Suppressor macrophage (primary cell): ENCODE measurements around the gene SLC35F3.

ENCODE experiments used
- DNase-seq, 4 experiments: peaks; one replicate each; pipeline ENCODE4 v3.0.0-alpha.2; 2020 to 2022

SLC35F3 gene

DNA sequence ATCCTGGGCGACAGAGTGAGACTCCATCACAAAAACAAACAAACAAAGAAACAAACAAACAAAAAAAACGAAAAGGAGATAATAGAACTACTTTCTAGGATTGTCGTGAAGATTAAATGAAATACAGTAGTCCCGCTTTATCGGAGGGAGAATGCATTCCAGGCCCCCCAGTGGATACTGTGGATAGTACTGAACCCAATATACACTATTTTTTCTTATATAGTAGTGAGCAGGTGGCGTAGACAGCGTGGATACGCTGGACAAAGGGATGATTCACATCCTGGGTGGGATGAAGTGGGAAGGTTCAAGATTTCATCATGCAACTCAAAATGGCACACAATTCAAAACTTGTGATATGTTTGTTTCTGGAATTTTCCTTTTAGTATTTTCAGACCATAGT, 8.0 kb downstream of the SLC35F3 start:
- DNase-seq, result no peak

DNA sequence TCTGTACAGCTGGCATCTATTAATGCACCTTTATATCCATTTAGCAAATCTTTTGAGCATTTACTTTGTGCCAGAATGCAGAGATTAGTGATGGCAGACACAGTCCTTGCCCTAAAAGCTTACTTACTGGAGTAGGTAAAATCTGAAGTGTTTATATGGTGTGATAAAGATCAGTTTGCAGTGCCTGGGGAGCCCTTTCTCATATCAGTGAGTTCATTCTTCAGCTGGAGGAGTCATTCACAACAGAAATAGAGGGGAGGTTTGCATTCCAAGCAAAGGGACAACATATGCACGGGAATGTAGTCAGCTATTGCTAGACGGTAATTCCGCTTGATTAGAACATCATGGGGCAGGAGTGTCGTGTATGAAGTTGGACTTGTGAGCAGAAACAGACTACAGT, 8.4 kb downstream of the SLC35F3 start:
- DNase-seq, result no peak

DNA sequence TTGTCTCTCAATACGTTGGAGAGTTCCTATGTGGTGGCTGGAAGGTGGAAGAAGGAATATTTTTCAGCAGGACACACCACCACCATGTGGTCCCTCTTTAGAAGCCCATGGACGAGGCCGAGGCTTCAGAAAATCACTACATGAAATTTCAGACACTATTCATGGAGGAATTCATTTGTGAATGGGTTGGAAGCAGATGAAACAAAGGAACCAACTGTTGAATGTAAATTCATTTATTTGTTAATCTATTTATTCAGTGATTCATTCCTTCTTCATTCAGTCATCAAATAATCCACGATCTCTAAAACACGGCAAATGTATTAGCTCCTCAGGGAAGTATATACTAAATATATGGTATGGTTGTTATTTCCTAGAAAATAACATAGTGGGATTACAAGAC, 12.2 kb downstream of the SLC35F3 start:
- DNase-seq, result no peak

DNA sequence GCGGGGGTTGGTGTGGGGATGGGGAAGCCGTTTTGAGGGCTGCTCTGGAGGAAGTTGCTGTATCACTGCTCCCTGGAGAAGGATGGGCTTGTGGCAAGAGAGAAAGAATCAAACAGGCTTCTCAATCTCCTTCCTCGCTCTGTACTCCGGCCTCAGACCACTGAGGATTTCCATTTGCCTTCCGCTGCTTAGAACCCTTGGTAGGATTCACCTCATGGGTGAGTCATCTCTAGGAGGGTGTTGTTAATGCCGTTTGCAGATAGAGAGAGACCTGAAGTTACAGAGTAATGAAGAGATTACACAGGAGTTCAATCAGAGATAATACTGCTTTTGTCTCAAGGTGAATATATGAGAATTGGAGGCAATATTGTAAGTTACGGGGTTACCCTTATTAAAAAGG, 15.3 kb downstream of the SLC35F3 start:
- peak in 1 of 4 experiments; percentile 1 for DNase-seq

DNA sequence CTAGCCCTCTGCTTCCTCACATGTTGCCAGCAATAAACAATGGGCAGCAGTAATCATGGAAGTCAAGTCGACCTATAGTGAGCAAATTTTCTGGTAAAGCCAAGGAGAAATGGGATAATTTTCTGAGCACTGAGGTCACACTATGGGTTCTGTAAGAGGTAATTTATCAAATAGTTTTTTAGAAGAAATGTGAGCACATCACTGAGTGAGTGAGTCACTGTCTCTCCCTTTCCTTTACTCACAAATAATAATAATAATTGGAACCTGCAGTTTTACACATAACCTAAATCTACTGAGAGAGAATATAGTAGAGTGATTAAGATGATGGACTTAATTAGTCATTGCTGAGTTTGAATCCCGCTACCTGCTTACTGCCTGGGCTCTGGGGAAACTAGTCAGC, 23.6 kb downstream of the SLC35F3 start:
- DNase-seq, result no peak

DNA sequence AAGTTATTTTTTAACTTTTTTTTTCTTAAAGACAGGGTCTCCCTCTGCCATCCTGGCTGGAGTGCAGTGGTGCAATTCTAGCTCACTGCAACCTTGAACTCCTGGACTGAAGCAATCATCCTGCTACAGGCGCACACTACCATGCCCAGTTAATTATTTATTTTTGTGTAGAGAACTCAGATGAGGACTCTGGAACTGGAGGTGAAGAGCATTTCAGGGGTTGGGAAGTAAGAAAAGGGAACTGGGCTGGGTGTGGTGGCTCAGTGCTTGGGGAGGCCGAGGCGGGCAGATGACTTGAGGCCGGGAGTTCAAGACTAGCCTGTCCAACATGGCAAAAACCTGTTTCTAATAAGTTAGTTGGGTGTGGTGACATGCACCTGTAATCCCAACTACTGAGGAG, 28.9 kb downstream of the SLC35F3 start:
- DNase-seq, result no peak

DNA sequence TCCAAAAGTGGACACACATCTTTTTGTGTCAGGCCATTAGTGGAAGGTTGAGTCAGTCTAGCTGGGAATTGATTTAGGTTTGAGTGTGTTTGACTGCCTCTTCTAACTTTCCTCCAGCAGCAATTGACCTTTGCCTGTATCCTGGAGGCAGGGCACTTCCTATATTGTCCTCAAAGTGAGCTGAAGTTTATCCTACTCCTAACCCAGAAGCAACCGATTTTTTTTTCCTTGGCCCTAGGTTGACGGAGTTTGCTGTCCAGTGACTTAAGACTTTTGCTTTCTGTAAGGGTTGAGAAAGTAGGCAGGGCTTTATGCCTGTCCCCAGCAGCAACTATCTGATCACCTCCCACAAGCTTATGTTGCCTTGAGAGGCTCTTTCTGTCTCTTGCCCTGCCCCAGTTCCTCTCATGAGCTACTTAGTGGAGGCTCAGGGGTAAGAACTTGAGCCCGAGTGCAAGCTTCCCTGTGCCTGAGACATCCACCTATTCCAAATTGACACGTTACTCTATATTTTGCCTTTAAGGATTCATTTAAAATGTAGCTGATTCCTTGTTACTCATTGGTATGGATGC, 30.9 kb downstream of the SLC35F3 start:
- DNase-seq, result no peak

DNA sequence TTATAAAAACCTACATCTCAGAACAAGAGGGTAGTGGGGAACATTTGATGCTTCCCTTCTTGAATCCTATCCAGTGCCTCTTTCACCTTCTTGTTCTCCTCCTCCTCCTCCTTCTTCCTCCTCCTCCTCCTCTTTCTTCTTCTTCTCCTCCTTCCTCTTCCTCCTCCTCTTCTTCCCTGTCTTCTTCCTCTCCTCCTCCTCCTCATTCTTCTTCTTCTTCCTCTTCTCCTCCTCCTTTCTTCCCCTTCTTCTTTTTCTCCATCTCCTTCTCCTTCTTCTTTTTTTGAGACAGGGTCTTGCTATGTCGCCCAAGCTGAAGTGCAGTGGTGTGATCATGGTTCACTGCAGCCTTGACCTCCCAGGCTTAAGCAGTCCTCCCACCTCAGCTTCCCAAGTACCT, 31.9 kb downstream of the SLC35F3 start:
- DNase-seq, result no peak

DNA sequence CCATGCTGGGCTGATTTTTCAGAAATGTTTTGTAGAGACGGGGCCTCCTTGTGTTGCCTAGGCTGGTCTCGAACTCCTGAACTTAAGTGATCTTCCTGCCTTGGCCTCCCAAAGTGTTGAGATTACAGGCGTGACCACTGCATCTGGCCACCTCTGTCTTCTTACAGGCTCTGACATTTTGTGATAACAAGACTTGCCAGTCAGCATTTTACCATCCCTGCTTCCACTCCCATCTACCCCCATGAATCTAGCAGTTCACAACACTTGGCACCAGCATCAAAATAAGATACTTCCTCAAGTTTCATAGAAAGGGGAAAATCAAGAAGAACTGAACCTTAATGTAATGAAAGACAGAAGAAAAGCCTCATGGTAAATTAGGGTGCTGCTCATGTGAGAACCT, 32.4 kb downstream of the SLC35F3 start:
- no peak for DNase-seq

DNA sequence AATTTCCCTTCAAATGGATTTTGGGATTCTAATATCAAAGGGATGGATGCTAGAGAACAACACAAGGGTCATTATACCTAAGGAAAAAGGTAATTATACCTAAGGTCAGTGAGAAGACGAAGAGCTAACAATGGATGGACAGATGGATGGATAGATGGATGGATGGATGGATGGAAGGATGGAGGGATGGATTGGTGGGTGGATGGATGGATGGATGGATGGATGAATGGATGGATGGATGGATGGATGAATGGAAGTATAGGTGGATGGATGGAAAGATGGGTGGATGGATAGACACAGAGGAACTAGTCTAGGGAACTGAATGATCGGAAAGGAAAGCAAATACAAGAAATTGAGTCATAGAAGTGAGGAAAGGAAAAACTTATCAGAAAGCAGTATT, 34.0 kb downstream of the SLC35F3 start:
- no peak for DNase-seq

DNA sequence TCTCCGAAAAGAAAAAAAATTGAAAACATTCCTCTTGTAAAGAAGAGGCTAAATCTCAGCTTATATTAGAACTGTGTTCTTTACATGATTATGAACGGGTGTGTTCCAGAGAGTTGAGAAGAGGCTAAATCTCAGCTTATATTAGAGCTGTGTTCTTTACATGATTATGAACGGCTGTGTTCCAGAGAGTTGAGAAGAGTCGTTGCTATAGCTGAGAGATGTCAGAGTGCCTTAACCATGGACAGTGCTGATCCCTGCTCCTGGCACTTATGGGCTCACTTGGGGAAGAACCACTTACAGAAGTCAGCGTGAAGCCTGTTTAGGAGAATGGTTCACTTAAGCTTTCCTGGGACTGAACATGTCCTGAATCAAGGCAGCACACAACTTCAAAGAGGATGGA, 35.0 kb downstream of the SLC35F3 start:
- DNase-seq, result no peak

DNA sequence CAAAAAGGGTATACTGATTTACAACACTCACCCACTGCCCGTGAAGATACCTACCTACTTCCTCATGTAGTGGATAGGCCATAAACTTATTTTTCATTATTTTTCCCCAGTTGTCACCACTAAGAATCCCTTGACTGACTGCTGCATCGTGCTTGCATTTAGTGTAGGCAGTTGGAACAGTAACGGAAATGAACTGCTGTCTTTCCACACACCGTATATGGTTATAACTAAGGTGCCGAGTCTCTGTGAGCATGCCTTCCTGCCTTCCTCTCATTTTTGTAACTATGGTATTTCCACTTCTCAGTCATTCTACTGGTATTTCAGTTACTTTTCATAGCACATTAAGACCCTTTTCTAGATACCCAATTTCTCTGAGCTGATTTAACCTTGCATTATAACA, 36.4 kb downstream of the SLC35F3 start:
- no peak for DNase-seq

DNA sequence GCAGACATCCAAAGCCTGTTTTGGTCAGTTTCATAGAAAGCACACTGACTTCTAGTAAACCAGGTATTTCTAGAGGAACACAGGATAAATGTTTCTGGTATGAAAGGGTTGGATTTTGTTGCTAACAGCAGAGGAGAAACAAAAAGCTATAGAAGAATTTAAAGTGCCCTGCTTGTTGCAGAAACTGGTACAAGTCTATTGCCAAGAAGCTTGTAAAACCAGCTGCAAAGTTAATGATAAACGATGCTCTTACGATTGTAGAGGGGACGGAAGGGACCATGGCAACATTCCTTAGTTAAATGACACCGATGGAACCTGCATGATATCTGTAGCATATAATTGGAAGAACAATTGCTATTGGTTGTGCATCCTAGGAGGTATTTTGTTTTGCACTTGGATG, 40.1 kb downstream of the SLC35F3 start:
- DNase-seq, result no peak

DNA sequence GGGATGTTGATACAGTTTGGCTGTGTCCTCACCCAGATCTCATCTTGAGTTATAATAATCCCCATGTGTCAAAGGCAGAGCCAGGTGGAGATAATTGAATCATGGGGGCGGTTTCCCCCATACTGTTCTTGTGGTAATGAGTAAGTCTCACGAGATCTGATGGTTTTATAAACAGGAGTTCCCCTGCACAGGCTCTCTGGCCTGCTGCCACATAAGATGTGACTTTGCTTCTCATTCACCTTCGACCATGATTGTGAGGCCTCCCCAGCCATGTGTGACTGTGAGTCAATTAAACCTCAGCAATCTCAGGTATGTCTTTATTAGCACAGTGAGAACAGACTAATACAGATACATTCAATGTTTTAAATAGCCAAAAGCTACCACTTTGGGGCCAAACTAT, 41.1 kb downstream of the SLC35F3 start:
- no peak for DNase-seq

DNA sequence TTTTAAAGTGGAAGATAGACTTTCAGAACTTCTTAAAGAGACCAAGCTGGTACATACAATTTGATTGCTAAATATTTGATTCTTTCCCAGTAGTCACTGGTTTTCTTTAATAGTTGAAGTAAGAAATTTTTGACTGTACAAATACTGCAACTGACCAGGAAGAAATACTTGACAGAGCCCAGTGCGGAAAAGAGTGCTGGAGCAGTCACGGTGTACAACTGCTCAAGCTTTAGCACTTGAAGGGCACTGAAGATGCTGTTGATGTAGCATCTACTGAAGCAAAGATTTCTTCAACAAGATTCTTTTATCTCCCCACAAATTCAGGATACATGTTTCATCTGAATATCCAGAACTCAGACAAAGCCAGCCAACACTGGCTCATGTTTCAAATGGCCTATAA, 41.5 kb downstream of the SLC35F3 start:
- no peak for DNase-seq

DNA sequence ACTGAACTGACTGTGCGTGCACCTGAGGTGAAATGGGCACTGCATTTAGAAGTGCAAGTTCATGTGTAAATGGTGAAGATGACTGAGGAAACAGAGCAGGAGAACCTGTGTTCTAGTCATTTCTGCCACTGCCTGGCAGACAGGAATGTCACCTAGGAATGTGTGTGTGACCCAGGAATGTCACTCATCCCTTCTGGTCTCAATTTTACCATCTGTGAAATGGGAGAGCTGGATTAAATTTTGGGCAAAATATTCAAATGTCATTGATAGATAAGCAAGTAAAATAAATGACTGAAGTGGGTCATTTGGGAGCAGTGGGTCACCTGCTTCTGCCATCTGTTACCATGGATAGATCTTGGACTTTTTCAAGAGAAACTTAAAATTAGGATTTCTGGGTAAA, 42.2 kb downstream of the SLC35F3 start:
- no peak for DNase-seq

DNA sequence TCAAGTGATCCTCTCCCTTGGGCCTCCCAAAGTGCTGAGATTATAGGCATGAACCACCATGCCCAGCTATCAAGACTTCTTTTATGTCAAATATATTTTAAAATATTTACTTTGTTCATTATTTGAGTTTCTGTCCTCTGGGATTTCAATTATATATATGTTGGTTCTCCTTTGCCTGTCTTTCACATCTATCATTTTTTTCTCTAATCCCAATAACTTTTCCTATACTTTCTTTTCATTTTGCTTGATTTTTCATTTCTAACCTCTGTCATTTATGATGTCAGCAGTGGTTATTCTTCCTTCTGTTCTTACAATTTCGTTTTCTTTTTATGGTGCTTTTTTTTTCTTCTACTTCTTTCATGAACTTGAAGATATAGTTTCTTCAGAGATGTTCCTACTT, 47.3 kb downstream of the SLC35F3 start:
- DNase-seq, result no peak

DNA sequence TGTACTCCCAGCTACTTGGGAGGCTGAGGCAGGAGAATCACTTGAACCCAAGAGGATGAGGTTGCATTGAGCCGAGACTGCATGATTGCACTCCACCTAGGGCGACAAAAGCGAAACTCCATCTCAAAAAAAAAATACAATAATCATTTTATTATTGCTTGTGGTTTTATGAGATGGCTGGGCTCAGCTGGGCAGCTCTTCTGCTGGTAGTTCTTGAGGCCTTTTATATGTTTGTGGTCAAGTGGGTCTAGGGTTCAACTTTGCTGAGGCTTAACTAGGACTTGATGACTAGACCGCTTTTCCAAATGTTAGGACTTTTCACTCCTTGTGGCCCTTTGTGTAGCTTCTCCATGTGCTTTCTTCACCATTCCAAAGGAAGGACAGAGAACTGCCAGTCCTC, 53.2 kb downstream of the SLC35F3 start:
- no peak for DNase-seq

DNA sequence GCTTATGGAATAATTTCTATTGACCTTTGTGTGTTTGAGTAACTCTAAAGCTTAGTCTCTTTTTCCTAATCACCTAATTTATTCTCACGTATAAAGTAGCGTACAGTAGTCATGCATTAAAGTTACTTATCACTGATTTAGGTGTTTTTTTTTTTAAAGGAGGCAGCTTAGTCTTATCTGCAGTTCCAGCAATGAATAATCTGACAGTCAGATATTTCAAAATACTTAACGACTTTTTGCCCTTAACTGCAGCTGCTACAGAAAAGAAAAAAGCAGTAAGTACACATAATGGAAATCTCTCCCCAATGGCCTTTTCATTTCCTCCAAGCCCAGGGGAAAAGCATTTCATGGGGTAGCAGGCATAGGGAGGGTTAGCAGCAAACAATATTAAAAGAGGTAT, 54.6 kb downstream of the SLC35F3 start:
- no peak for DNase-seq

DNA sequence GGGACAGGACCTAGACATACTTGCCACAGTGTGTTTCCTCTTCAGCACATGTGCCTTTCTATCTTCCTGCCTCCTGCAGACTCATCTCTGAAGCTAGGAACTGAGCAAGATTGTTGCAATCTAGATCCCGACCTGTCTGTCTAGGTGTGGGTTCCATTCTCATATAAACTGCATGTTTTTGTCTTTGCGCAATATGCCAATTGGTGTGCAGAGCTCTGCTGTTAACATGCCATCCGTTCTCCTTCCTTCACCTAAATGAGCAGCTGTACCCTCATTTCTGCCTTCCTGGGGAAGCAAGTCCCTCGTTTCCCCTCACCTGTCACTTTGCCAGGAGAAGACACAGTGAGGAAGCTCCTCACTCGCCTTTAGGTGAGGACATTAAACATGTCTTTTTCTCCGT, 55.5 kb downstream of the SLC35F3 start:
- no peak for DNase-seq

DNA sequence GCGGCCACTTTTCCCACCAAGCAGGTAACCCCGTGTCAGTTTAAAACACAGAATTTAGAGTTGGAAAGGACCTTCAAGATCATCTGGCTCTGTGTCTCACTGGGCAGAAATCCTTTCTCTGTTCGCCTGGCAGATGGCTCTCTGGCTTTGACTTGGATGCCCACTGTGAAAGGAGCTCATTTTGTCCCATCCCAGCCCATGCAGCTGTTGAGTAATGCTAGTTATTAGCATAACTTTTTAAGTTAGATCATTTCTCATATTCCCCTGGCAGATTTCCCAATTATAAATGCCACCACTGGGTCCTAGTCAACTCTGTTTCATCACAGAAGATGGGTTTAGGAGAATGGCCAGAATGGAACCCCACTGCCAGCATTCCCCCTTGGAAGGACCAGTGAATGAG, 55.9 kb downstream of the SLC35F3 start:
- DNase-seq, result no peak

DNA sequence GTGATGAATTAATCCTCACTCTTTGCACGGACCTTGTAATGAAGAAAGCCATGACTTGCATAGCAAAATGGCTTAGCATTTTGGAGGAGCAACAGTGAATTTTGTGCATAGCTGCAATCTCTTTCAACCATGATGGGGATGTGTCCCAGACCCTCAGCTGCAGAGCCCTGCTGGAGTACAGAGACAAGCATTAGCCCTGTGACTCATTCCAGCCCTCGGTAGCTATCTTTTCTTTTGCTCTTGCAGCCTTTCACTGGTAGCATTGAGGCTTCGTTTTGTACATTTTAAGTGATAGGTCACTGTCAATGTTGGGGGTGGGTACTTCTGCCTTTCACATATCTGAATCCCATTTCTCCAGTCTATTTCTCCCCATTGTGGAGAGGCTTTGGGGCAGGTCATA, 58.4 kb downstream of the SLC35F3 start:
- DNase-seq, result no peak

DNA sequence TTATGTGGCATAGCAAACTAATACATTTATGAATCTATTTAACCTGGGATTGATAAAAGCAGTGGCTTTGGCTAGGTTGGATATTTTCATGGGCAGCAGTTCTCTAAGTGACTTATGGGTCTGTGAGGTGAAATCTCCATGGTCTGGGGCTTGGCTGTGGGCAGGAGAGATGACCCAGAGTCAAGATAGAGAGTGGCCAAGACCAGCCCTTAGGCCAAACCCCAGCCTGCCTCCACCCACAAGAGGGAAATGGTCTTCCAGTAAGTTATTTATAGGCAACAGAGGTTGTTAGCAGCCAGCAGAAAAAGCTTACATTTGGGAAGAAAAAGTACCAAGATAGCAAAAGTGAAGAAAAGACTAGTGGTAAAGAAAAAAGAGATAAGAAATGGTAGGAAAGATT, 61.4 kb downstream of the SLC35F3 start:
- DNase-seq, result no peak

DNA sequence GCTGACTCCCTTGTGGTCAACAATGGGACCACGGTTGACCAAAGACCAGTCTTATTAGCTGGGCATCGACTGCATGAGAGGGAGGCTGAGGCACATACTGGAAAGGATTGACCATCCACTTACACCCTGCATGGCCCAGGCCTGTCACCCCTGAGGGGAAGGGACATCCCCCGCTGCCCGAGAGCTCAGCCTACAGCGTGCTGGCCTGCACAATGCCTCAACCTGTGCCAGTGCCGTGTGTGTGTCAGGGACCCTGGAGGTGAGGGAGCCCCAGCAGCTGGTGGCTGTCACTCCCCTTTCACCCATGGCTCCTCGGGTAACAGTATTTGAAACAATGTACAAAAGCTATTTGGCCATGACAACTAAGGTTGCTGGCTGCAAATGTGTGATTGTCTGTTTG, 67.3 kb downstream of the SLC35F3 start:
- DNase-seq, result no peak

DNA sequence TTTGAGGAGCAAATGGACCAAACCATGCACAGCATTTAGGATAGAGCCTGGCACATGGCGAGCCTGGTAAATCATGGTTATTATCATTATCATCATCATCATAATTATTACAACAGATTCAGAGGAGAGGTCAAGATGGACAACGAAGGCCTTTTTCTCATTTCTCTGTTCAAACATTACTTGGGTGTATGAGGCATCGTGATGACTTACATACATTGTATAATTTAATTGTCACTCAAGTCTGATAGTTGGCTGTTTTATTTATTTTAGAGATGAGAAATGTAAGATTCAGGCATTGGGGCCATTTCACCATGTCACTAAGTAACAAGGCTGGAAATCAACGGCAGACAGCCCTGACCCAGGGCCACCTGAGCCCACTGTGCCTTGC, 68.1 kb downstream of the SLC35F3 start:
- DNase-seq, result no peak
